Bladder microvascular endothelial cell (primary cell): ENCODE data around the gene TMEM63C. TPM values are rescaled to one million over a fixed set of nuclear protein-coding genes. Genes with fewer than 3 reads are reported as not detected.

Experiments
- total RNA-seq: library from RNA; depleted of rRNA; stranded (reverse); fragments of >200 nt; gene quantifications from 2 replicates; pipeline ENCODE4 v1.2.3, GENCODE V29; 2014

The TMEM63C gene, protein sequence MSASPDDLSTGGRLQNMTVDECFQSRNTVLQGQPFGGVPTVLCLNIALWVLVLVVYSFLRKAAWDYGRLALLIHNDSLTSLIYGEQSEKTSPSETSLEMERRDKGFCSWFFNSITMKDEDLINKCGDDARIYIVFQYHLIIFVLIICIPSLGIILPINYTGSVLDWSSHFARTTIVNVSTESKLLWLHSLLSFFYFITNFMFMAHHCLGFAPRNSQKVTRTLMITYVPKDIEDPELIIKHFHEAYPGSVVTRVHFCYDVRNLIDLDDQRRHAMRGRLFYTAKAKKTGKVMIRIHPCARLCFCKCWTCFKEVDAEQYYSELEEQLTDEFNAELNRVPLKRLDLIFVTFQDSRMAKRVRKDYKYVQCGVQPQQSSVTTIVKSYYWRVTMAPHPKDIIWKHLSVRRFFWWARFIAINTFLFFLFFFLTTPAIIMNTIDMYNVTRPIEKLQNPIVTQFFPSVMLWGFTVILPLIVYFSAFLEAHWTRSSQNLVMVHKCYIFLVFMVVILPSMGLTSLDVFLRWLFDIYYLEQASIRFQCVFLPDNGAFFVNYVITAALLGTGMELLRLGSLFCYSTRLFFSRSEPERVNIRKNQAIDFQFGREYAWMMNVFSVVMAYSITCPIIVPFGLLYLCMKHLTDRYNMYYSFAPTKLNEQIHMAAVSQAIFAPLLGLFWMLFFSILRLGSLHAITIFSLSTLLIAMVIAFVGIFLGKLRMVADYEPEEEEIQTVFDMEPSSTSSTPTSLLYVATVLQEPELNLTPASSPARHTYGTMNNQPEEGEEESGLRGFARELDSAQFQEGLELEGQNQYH
- 0.65 TPM in 1 of 2 replicates, not detected in the other for total RNA-seq

DNA sequence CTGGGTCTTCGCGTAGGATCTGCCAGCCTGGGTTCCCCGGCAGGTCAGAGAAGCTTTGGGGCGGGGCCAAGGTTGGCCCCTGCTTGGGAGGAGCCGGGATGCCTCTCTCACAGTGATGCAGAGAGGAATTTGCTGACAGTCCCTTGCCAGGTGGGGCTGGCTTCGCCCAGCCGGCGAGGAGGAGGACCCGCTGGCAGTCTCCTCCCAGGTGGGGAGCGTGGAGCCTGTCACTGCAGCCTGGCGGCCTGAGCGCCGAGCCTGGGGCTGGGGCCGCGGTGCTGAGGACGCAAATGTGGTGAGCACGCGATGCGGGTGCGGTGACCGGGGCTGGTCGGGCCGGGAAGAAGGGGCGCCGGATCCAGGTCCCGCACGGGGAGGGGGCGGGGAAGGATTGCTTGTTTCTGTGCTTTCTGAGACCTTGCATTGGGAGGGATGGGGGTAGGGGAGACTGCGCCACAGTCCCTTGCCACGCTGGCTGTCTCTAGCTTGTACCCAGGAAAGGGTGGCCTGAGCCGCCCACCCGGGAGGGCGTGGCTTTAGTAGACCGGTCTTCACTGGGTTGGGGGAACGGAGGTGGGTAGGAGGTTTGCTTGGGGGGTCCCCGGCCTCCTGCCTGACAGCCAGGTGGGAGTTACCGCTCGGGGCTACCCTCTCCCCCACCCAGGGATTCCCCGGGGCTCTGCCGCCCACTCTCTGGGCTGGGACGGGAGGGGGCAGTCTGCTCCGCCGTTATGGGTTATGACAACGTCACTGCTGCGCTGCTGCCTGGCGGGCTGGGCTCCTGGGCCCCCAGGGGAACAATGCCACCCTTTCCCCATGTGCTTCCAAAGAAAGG is at the start of gene TMEM63C:
TMEM63C (plus strand) TSS at position 196 of the 835 bp plus-strand sequence. CDS start 37,016 bp downstream, outside the sequence.

DNA sequence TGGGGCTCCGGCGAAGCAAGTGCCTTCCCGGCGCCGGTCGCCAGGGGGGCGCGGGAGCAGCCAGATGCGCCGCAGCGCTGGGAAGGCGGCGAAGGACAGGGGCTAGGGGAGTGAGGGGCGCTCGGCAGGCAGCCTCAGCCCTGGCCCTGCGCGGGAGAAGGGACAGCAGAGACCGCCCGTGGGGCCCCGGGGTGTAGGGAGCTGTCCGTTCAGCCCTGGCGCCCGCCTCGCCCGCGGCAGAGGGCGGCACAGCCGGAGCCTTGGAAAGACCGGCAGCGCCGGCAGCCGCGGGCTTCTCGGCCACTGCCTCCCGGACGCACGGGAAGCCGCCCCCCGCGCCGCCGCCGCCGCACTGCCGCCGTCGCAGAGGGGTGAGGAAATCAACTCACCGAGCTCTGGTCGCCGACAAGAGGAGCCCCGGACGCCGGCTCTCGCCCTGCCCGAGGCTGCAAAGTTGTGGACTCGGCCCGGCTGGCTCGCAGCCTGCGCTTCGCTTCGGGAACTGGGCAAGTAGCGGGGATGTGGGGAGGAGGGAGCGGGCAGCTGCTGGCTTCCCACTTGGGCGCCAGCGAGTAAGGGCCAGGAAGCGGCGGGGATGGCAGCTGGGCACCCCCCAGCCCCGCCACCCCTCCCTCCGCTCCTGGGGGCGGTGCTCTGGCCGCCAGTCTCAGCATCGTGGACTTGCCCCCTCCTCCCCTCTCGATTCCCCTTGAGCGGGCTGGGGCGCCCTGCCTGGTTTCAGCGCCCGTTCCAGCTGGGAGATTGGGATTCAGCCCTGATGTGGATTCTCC is 40.2 kb upstream of the TMEM63C start, which contains the start of gene ZDHHC22:
ZDHHC22 (minus strand) TSS at position 578 of the 791 bp plus-strand sequence. CDS start 2,053 bp downstream, outside the sequence.

DNA sequence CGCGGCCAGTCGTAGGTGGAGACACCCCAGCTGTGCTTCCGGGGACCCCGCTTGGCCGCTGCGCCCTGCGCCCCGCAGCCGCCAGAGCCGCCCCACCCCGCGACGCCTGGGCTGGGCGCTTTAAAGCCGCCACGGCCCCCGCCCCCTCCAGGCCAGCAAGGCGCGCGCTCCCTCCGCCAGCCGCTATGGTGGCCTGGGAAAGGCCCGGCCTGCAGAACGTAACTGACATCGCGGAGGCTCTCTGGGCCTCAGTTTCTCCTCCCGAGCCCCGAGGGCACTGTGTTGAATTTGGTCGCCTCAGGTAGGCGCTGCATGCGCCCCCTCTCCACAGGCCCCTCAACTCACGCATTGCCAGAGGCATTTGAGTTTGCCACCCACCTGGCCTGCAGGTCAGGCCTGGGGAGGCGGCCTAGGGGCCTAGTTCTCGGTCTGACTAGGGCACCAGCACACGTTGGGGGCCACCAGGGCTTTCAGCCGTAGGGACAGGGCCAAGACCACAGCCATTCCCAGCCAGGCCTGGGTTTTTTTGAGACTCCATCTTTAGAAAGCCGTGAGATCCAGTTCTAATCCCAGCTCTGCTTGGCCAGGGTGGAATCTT is 89.6 kb downstream of the TMEM63C start, which contains the start of gene NGB:
NGB (minus strand) TSS at position 94 of the 598 bp plus-strand sequence. CDS start 269 bp downstream, outside the sequence.

Other genes starting within 250 kb of the TMEM63C start
- gene IRF2BPL, start 153.1 kb upstream of the TMEM63C start, total RNA-seq: 9.9 and 13.5 TPM in 2 replicates
- 8.3 and 12.8 TPM in 2 replicates for gene CIPC, start 83.5 kb upstream of the TMEM63C start, total RNA-seq
- under 0.01 TPM in 1 of 2 replicates, not detected in the other for gene ZDHHC22, start 40.0 kb upstream of the TMEM63C start, total RNA-seq
- gene NGB, start 89.4 kb downstream of the TMEM63C start, total RNA-seq: not detected in 2 replicates
- 6.5 and 10.6 TPM in 2 replicates for gene POMT2, start 139.1 kb downstream of the TMEM63C start, total RNA-seq
- 13.2 and 20.9 TPM in 2 replicates for gene GSTZ1, start 139.2 kb downstream of the TMEM63C start, total RNA-seq
- 5.7 and 12.5 TPM in 2 replicates for gene TMED8, start 195.3 kb downstream of the TMEM63C start, total RNA-seq
- 0.38 and 0.49 TPM in 2 replicates for gene SAMD15, start 195.6 kb downstream of the TMEM63C start, total RNA-seq
- 0.16 and 0.25 TPM in 2 replicates for gene NOXRED1, start 241.7 kb downstream of the TMEM63C start, total RNA-seq